ENCODE measurements around the gene ELP2.

Gene ELP2

DNA sequence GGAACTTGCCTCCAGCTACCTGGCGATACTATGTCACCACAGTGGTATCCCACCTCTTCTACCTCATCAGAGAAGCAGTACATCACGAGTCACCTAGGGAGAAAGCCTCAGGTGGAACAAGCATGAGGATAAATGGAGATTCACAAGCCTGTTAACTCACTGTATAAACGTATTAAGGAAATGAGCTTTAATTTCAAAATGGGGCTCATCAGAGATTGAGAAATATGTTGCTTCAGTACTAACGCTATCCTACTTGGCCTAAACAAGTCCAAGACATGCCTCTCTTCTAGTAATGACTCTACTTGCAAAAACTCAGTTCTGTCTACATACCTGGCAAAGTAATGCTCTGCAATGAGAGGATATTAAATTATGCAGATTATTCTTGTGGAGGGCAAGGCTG, 4.9 kb upstream of the ELP2 start:
- H3K4me3 ChIP-seq (IDR thresholded peaks at IDR 0.05; ENCODE audit: insufficient read depth, low read depth, low read length): no peak overlapping the region
- H3K4me2 ChIP-seq: no peak overlapping the region
- no peak for TF ChIP-seq CTCF (conservative IDR thresholded peaks at IDR 0.05; ENCODE audit: low read depth, low read length)
- no peak overlapping the region for H2AFZ ChIP-seq (ENCODE audit: low read depth)
- H3K9ac ChIP-seq: no peak overlapping the region
- peaks cover 26% of the 10 kb centered on the region for H3K4me1 ChIP-seq (ENCODE audit: low read depth, poor library complexity, severe bottlenecking)
- no peaks in the 10 kb centered on the region; the same call in 1 of the 2 replicates for H4K20me1 ChIP-seq (ENCODE audit: insufficient read depth)
- H3K79me2 ChIP-seq (ENCODE audit: insufficient read depth, low read depth): peaks cover 27% of the 10 kb centered on the region
- peaks cover 5% of the 10 kb centered on the region; the same call in 1 of the 2 replicates for H3K36me3 ChIP-seq (ENCODE audit: insufficient read depth)
- H3K27me3 ChIP-seq (ENCODE audit: insufficient read depth, low read depth): no peaks in the 10 kb centered on the region
- H3K27ac ChIP-seq: no peak overlapping the region

DNA sequence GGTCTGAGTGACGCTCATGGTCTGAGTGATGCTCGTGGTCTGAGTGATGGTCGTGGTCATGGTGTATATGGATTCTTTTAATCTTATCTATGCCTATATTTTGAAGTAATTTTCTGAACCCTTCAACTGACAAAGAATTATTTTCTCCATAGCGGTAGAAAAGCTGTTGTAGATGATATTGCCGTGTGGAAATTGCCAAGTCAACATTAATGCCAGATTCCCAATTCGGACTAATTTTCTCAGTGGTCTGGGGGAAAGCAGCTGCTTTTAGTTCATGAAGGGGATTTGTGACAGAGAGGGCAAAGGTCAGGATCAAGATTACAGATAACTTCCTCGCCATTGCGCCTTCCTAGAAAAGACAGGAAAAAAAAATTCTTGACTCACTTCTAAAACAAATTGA, 3.0 kb upstream of the ELP2 start:
- Histone ChIP-seq H3K27me3 (ENCODE audit: insufficient read depth, low read depth) (no peaks in the 10 kb centered on the region), H3K79me2 (ENCODE audit: insufficient read depth, low read depth) (peaks cover 45% of the 10 kb centered on the region), H4K20me1 (ENCODE audit: insufficient read depth) (no peaks in the 10 kb centered on the region; the same call in 1 of the 2 replicates), H3K27ac (no peak overlapping the region), H3K36me3 (ENCODE audit: insufficient read depth) (peaks cover 5% of the 10 kb centered on the region; the same call in 1 of the 2 replicates), H3K4me2 (no peak overlapping the region; the same call in 1 of the 2 replicates), H3K4me3 (IDR thresholded peaks at IDR 0.05; ENCODE audit: insufficient read depth, low read depth, low read length) (no peak overlapping the region), H3K4me1 (ENCODE audit: low read depth, poor library complexity, severe bottlenecking) (peaks cover 36% of the 10 kb centered on the region), H2AFZ (ENCODE audit: low read depth) (no peak overlapping the region), H3K9ac (no peak overlapping the region)
- TF ChIP-seq CTCF (conservative IDR thresholded peaks at IDR 0.05; ENCODE audit: low read depth, low read length): no peak

- H3K36me3 ChIP-seq (ENCODE audit: insufficient read depth): peaks cover 5% of the 10 kb centered on the region; the same call in 1 of the 2 replicates
- H2AFZ ChIP-seq (ENCODE audit: low read depth): peak overlapping the region; percentile 99; the same call in 1 of the 2 replicates
- H3K9ac ChIP-seq: 0 out of 2 replicates have a peak overlapping the region, but pooled peaks have one; percentile 10
- no peaks in the 10 kb centered on the region; the same call in 1 of the 2 replicates for H4K20me1 ChIP-seq (ENCODE audit: insufficient read depth)
- peak overlapping the region; percentile 64 for H3K4me2 ChIP-seq
- peaks cover 58% of the 10 kb centered on the region for H3K79me2 ChIP-seq (ENCODE audit: insufficient read depth, low read depth)
- H3K4me3 ChIP-seq (IDR thresholded peaks at IDR 0.05; ENCODE audit: insufficient read depth, low read depth, low read length): no peak overlapping the region
- no peak for TF ChIP-seq CTCF (conservative IDR thresholded peaks at IDR 0.05; ENCODE audit: low read depth, low read length)
- H3K27me3 ChIP-seq (ENCODE audit: insufficient read depth, low read depth): no peaks in the 10 kb centered on the region
- H3K27ac ChIP-seq: no peak overlapping the region
- H3K4me1 ChIP-seq (ENCODE audit: low read depth, poor library complexity, severe bottlenecking): peaks cover 42% of the 10 kb centered on the region
Measured at GRCh38 chr18:36127836-36128529, 1.7 kb upstream of the ELP2 start.

GRCh38 chr18:36128530-36128870, 1.2 kb upstream of the ELP2 start:
- no peak overlapping the region for H3K27ac ChIP-seq
- H3K27me3 ChIP-seq (ENCODE audit: insufficient read depth, low read depth): no peaks in the 10 kb centered on the region
- no peak for TF ChIP-seq CTCF (conservative IDR thresholded peaks at IDR 0.05; ENCODE audit: low read depth, low read length)
- no peak overlapping the region for H3K4me3 ChIP-seq (IDR thresholded peaks at IDR 0.05; ENCODE audit: insufficient read depth, low read depth, low read length)
- peaks cover 5% of the 10 kb centered on the region; the same call in 1 of the 2 replicates for H3K36me3 ChIP-seq (ENCODE audit: insufficient read depth)
- peak overlapping the region; percentile 64 for H3K4me2 ChIP-seq
- peak overlapping the region; percentile 99 for H2AFZ ChIP-seq (ENCODE audit: low read depth)
- peaks cover 42% of the 10 kb centered on the region for H3K4me1 ChIP-seq (ENCODE audit: low read depth, poor library complexity, severe bottlenecking)
- peaks cover 63% of the 10 kb centered on the region for H3K79me2 ChIP-seq (ENCODE audit: insufficient read depth, low read depth)
- H3K9ac ChIP-seq: peak overlapping the region; percentile 96
- H4K20me1 ChIP-seq (ENCODE audit: insufficient read depth): no peaks in the 10 kb centered on the region; the same call in 1 of the 2 replicates

Data from KMS-11 (cell line).